HG02571 (cell line): ENCODE measurements around the gene TTYH2.
A peak's percentile ranks its signal among the peaks of the same experiment; 100 is the strongest.
"Not testable (repeated sequence)": the region's sequence is repeated elsewhere in the genome, so short reads cannot be mapped to it uniquely, and the experiment has no call there.

Source experiments
- ATAC-seq: cut with Tn5 transposase; IDR thresholded peaks from one replicate; pipeline ENCODE4 v1.9.1; 2021; ENCODE audit warnings: mild to moderate bottlenecking, moderate library complexity; ENCODE audit not compliant: unreplicated experiment

Gene TTYH2

DNA sequence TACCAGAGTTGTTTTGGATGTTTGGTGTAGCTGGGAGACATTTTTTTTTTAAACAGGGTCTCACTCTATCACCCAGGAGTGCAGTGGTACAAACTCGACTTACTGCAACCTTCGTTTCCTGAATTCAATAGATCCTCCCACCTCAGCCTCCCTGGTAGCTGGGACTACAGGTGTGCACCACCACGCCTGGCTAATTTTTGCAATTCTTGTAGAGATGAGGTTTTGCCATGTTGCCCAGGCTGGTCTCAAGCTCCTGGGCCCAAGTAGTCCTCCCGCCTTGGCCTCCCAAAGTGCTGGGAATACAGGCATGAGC lies 68.9 kb downstream of the TTYH2 start:
- not testable (repeated sequence) for ATAC-seq

DNA sequence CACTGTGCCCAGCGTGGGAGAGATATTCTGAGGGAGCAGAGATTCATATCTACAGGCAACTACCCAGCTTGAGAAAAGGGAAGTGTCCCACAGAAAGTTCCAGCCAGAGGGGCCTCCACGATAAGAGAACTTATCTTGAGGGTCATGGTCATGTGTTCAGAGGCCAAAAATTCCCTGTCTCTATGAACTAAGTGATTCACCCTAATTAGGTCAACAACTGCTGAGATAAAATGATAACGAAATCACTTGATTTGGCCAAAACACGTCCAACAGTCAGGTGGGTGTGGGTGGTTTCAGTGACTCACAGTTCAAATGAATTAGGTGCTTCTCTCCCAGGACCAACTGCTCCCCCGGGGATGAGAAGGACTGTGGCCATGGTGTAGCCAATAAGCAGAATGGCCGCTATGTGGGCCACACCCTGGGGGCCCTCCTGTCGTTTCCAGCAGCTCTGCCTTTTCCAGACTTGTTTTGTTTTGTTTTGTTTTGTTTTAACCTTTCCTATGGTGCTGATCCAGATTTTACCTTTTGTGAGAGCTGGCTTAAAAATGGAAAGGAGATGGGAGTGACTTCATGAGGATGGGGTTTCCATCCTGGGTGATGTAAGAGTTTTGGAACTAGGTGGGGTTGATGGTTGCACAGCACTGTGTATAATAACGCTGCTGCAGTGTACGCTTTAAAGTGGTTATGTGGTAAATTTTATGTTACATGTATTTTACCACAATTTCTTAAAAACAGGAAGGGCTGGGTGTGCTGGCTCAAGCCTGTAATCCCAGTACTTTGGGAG lies 69.4 kb downstream of the TTYH2 start:
- ATAC-seq: no peak

DNA sequence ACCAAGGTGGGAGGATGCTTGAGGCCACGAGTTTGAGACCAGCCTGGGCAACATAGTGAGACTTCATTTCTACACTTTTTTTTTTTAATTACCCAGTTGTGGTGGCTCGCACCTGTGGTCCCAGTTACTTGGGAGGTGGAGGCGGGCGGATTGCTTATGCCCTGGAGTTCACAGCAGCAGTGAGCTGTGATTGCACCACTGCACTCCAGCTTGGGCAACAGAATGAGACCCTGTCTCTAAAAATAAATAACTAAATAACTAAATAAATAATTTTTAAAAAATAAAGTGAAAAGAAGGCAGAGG lies 70.0 kb downstream of the TTYH2 start:
- no peak for ATAC-seq

- ATAC-seq: no peak
Observed at GRCh38 chr17:74287031-74287602, 73.7 kb downstream of the TTYH2 start.

- peak; percentile 65 for ATAC-seq
Observed at GRCh38 chr17:74288785-74289184, 75.4 kb downstream of the TTYH2 start.

- no peak for ATAC-seq
Observed at GRCh38 chr17:74289688-74290087, 76.3 kb downstream of the TTYH2 start.

DNA sequence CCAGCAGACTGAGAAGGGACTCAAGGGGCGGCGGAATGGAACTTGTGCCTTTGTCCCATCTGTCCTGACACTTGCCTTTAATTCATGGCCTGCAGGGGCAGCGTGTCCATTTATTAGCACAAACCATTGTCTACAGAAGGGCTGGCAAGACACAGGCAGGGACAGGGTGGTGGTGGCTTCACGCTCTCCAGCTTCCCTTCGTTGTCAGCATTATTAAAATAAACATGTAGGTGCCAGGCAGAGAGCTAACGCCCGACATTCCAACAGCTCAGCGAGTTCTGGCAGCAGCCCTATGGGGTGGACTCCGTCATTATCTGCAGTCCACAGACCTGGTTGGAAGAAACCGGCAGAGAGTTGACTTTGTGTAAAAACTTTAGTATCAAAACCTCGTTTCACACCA lies 77.0 kb downstream of the TTYH2 start:
- no peak for ATAC-seq

DNA sequence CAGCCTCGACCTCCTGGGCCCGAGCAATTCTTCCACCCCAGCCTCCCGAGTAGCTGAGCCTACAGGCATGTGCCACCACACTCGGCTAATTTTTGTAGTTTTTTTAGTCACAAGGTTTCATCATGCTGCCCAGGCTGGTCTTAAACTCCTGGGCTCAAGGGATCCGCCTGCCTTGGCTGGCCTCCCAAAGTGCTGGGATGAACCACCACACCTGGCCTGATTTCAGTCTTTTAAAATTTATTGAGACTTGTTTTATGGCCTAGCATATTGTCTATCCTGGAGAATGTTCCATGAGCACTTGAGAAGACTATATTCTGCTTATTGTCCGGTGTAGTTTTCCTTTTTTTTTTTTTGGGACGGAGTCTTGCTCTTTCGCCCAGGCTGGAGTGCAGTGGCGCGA lies 79.1 kb downstream of the TTYH2 start:
- ATAC-seq: no peak

DNA sequence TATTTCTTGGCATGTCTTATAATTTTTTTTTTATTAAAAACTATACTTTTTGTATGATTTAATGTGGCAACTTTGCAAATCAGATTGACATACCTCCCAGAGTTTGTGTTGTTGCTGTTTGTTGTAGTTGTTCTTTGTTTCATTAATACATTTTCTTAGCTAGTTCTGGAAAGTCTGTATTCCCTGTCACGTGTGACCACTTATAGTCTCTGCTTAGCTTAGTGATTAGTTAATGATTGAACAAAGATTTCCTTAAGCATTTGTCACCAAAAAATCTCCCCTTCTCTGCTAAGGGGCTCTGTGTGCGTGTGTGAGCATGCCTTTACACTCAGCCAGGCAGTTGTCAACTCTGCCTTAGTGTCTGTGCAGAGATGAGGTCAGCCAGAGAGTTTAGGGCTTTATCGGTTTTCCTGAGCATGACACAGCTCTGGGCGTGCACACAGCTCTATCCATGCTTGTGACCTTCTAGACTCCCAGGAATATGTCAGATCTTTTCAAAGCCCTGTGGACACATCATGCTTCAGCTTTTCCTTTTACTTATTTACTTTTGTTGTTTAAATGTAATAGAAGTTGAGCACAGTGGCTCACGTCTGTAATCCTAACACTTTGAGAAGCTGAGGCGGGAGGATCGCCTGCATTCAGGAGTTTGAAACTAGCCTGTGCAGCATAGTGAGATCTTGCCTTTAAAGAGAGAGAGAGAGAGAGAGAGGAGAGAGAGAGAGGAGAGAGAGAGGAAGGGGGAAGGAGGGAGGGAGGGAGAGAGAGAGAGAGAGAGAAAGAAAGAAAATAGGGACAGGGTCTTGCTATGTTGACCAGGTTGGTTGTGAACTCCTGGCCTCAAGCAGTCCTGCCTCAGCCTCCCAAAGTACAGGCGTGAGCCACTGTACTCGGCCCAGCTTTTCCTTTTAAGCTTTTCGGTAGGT lies 82.5 kb downstream of the TTYH2 start:
- no peak for ATAC-seq

GRCh38 chr17:74296548-74296936 lies 83.2 kb downstream of the TTYH2 start:
- no peak for ATAC-seq

GRCh38 chr17:74297941-74298340 lies 84.6 kb downstream of the TTYH2 start:
- ATAC-seq: no peak

- no peak for ATAC-seq
Observed at GRCh38 chr17:74298778-74299177, 85.4 kb downstream of the TTYH2 start.

GRCh38 chr17:74299226-74300009 lies 86.0 kb downstream of the TTYH2 start:
- ATAC-seq: no peak

DNA sequence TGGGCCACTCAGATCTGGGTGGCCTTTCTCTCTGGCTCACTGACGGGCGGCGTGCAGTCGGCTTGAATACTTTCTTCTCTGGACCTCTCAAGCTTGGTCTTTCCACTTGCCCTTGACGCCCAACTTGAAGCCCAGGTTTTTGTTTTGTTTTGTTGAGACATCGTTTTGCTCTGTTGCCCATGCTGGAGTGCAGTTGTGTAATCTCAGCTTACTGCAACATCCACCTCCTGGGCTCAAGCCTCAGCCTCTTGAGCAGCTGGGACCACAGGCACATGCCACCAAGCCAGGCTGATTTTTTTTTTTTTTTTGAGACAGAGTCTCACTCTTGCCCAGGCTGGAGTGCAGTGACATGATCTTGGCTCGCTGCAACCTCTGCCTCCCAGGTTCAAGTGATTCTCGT lies 89.9 kb downstream of the TTYH2 start:
- no peak for ATAC-seq

DNA sequence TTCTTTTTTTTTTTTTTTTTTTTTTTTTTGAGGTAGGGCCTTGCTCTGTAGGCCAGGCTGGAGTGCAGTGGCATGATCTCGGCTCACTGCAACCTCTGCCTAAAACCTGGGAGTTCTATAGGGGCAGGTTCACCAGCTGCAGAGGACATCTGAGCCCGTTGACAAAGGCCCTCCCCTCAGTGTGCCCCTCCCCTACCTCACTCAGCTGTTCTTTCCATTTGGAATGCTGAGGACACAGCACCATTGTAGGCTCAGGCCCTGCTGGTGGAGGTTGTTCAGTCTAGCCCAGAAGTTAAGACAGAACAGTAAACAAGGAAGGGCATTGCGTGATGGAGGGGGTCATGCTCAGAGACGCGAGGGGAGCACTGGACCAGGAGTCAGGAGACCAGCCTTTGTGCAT lies 90.8 kb downstream of the TTYH2 start:
- no peak for ATAC-seq

DNA sequence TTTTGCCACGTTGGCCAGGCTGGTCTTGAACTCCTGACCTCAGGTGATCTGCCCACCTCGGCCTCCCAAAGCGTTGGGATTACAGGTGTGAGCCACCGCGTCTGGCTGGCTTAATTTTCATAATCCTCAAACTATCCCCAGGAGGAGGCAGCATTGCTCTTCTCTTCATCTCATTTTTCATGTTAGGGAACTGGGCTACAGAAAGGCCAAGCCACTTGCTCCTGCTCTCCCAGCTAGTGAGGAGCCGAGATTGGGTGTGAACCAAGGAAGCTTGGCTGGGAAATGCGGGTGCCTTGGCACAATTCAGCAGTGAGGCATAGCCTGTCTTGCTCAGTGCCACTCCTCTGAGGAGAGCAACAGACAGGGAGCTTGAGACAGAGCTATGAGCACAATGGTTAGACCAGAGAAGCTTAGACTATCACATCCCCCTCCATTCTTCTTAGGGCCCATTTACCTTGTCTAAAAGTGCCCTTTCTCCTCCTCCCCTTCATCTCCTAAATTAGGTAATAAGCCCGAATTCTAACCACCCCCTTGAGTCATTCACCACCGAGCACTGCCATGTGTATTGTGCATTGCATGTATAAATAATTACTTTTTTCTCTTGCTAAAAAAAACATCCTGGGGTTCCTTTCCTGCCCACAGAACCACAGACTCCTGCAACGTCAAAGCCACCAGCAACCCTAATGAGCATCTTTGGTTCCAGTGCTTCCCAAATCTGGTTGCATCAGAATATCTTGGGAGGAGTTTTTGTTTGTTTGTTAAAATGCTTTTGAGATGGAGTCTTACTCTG lies 92.7 kb downstream of the TTYH2 start:
- no peak for ATAC-seq

- ATAC-seq: no peak
Observed at GRCh38 chr17:74307984-74308773, 94.8 kb downstream of the TTYH2 start.

GRCh38 chr17:74309902-74310301 lies 96.5 kb downstream of the TTYH2 start:
- ATAC-seq: no peak
